ENCODE results near the gene PPM1H. TPM values are rescaled to one million over a fixed set of nuclear protein-coding genes. Genes with fewer than 3 reads are reported as not detected.
A peak's percentile ranks its signal among the peaks of the same experiment; 100 is the strongest.

PPM1H gene
- total RNA-seq, 4 donors from 2014 or later = 0.83 to 3.0 (median 2.3) TPM

GRCh38 chr12:62646566-62646965, 288.4 kb downstream of the PPM1H start:
- Histone ChIP-seq H3K9me3 (no peaks in the 10 kb centered on the region), H3K27ac (replicated peaks in 1 of 4) (no peak overlapping the region), H3K36me3 (no peaks in the 10 kb centered on the region), H3K4me3 (no peak overlapping the region), H3K27me3 (no peaks in the 10 kb centered on the region), H3K4me1 (peaks cover 0 to 11% (median 0%) of the 10 kb centered on the region in 4 donors)
- TF ChIP-seq POLR2A (IDR thresholded peaks at IDR 0.05; ENCODE audit: low read depth) (no peak), POLR2AphosphoS5 (IDR thresholded peaks at IDR 0.05) (no peak), EP300 (IDR thresholded peaks at IDR 0.05) (no peak), CTCF (IDR thresholded peaks at IDR 0.05) (no peak)
- no peak for DNase-seq (ENCODE audit: extremely low spot score)
- intact Hi-C loops (cut with DNase I) = no loop called here
- WGBS = 95% methylated on average over 8 of the region's 8 CpGs

- intact Hi-C loops (cut with DNase I) = no loop called here
- H3K27me3 ChIP-seq = no peaks in the 10 kb centered on the region
- TF ChIP-seq EP300 (IDR thresholded peaks at IDR 0.05) = no peak
- TF ChIP-seq CTCF (IDR thresholded peaks at IDR 0.05) = no peak
- TF ChIP-seq POLR2AphosphoS5 (IDR thresholded peaks at IDR 0.05) = no peak
- TF ChIP-seq POLR2A (IDR thresholded peaks at IDR 0.05; ENCODE audit: low read depth) = no peak
- no peaks in the 10 kb centered on the region for H3K36me3 ChIP-seq
- H3K9me3 ChIP-seq = no peaks in the 10 kb centered on the region
- DNase-seq (ENCODE audit: extremely low spot score) = no peak
- H3K27ac ChIP-seq (replicated peaks in 1 of 4) = no peak overlapping the region
- WGBS = 92% methylated on average over 2 of the region's 2 CpGs
- H3K4me3 ChIP-seq = no peak overlapping the region
- peaks cover 0 to 11% (median 0%) of the 10 kb centered on the region in 4 donors for H3K4me1 ChIP-seq
Measured at GRCh38 chr12:62643486-62643885, 291.5 kb downstream of the PPM1H start.

GRCh38 chr12:62642486-62642885, 292.5 kb downstream of the PPM1H start:
- TF ChIP-seq CTCF (IDR thresholded peaks at IDR 0.05) (no peak), EP300 (IDR thresholded peaks at IDR 0.05) (no peak), POLR2A (IDR thresholded peaks at IDR 0.05; ENCODE audit: low read depth) (no peak), POLR2AphosphoS5 (IDR thresholded peaks at IDR 0.05) (no peak)
- H3K9me3 ChIP-seq = no peaks in the 10 kb centered on the region
- no peaks in the 10 kb centered on the region for H3K27me3 ChIP-seq
- no peaks in the 10 kb centered on the region for H3K36me3 ChIP-seq
- 92% methylated on average over 2 of the region's 2 CpGs for WGBS
- H3K4me3 ChIP-seq = no peak overlapping the region
- intact Hi-C loops (cut with DNase I) = no loop called here
- peak; percentile 26 for DNase-seq (ENCODE audit: extremely low spot score)
- H3K27ac ChIP-seq (replicated peaks in 1 of 4) = no peak overlapping the region
- peaks cover 0 to 5% (median 0%) of the 10 kb centered on the region in 4 donors for H3K4me1 ChIP-seq

GRCh38 chr12:62640910-62641448, 294.0 kb downstream of the PPM1H start:
- no peak overlapping the region for H3K27ac ChIP-seq (replicated peaks in 1 of 4)
- intact Hi-C loops (cut with DNase I) = no loop called here
- no peak for TF ChIP-seq POLR2AphosphoS5 (IDR thresholded peaks at IDR 0.05)
- TF ChIP-seq POLR2A (IDR thresholded peaks at IDR 0.05; ENCODE audit: low read depth) = no peak
- TF ChIP-seq CTCF (IDR thresholded peaks at IDR 0.05) = no peak
- TF ChIP-seq EP300 (IDR thresholded peaks at IDR 0.05) = no peak
- no peaks in the 10 kb centered on the region for H3K9me3 ChIP-seq
- H3K27me3 ChIP-seq = no peaks in the 10 kb centered on the region
- H3K36me3 ChIP-seq = no peaks in the 10 kb centered on the region
- WGBS = 69% methylated on average over 4 of the region's 4 CpGs
- no peaks in the 10 kb centered on the region for H3K4me1 ChIP-seq
- peak; percentile 31 for DNase-seq (ENCODE audit: extremely low spot score)
- H3K4me3 ChIP-seq = no peak overlapping the region

GRCh38 chr12:62637679-62638078, 297.3 kb downstream of the PPM1H start:
- Histone ChIP-seq H3K4me3 (no peak overlapping the region), H3K9me3 (no peaks in the 10 kb centered on the region), H3K27me3 (no peaks in the 10 kb centered on the region), H3K4me1 (peaks cover 4 to 5% (median 4%) of the 10 kb centered on the region in 4 donors), H3K36me3 (no peaks in the 10 kb centered on the region), H3K27ac (replicated peaks in 1 of 4) (no peak overlapping the region)
- no peak for DNase-seq (ENCODE audit: extremely low spot score)
- TF ChIP-seq POLR2AphosphoS5 (IDR thresholded peaks at IDR 0.05) (no peak), CTCF (IDR thresholded peaks at IDR 0.05) (no peak), EP300 (IDR thresholded peaks at IDR 0.05) (no peak), POLR2A (IDR thresholded peaks at IDR 0.05; ENCODE audit: low read depth) (no peak)
- intact Hi-C loops (cut with DNase I) = loop anchor here (10.0 kb wide), 1 partner anchor 97 kb away; no protein-coding TSS in a partner anchor
- 71% methylated on average over 3 of the region's 5 CpGs for WGBS
